Osteocyte (in vitro differentiated cells): ENCODE data around the gene TNPO2. TPM values are rescaled to one million over a fixed set of nuclear protein-coding genes. Genes with fewer than 3 reads are reported as not detected.
"Not testable (repeated sequence)": the region's sequence is repeated elsewhere in the genome, so short reads cannot be mapped to it uniquely, and the experiment has no call there.

Experiments
- DNase-seq: peaks from one replicate; pipeline ENCODE4 v3.0.0; 2021; ENCODE audit warnings: mixed read lengths; ENCODE audit not compliant: unreplicated experiment; ENCODE audit errors: extremely low spot score
- H3K27ac Mint-ChIP-seq: one replicate; pipeline ENCODE4 v1.8.0; 2021; ENCODE audit warnings: mild to moderate bottlenecking, mixed read lengths; ENCODE audit not compliant: unreplicated experiment
- H3K27me3 Mint-ChIP-seq: one replicate; pipeline ENCODE4 v1.8.0; 2021; ENCODE audit warnings: mixed read lengths; ENCODE audit not compliant: unreplicated experiment
- H3K36me3 Mint-ChIP-seq: one replicate; pipeline ENCODE4 v1.8.0; 2021; ENCODE audit warnings: mixed read lengths; ENCODE audit not compliant: unreplicated experiment
- H3K4me1 Mint-ChIP-seq: one replicate; pipeline ENCODE4 v1.8.0; 2021; ENCODE audit warnings: mixed read lengths; ENCODE audit not compliant: unreplicated experiment
- H3K4me3 Mint-ChIP-seq: one replicate; pipeline ENCODE4 v1.8.0; 2021; ENCODE audit warnings: mild to moderate bottlenecking, moderate library complexity, mixed read lengths; ENCODE audit not compliant: unreplicated experiment
- H3K9me3 Mint-ChIP-seq: one replicate; pipeline ENCODE4 v1.8.0; 2021; ENCODE audit warnings: mixed read lengths; ENCODE audit not compliant: unreplicated experiment
- CTCF ChIP-seq: fragments of 200-600 bp; sonication (generic); IDR thresholded peaks from 2 replicates; pipeline ENCODE4 v1.5.0; 2021; ENCODE audit warnings: antibody characterized with exemption, mild to moderate bottlenecking, moderate library complexity
- total RNA-seq: library from RNA; stranded (reverse); gene quantifications from 2 replicates; pipeline ENCODE4 v1.2.1, GENCODE V29; 2021

The TNPO2 gene
- total RNA-seq, 1 donor from 2014 or later: 93.3 TPM

- DNase-seq: no peak
- peaks cover 12% of the 10 kb centered on the region for H3K4me1 Mint-ChIP-seq
- peak overlapping the region; percentile 89 for H3K4me3 Mint-ChIP-seq
- no peak for TF ChIP-seq CTCF
- peaks cover 14% of the 10 kb centered on the region for H3K36me3 Mint-ChIP-seq
- H3K9me3 Mint-ChIP-seq: no peaks in the 10 kb centered on the region
- peak overlapping the region; percentile 34 for H3K27ac Mint-ChIP-seq
- no peaks in the 10 kb centered on the region for H3K27me3 Mint-ChIP-seq
Observed at GRCh38 chr19:12680034-12680433, 43.7 kb downstream of the TNPO2 start.

- Mint-ChIP-seq H3K36me3 (peaks cover 24% of the 10 kb centered on the region), H3K4me1 (peaks cover 12% of the 10 kb centered on the region)
- not testable (repeated sequence) for H3K27ac Mint-ChIP-seq, H3K27me3 Mint-ChIP-seq, H3K4me3 Mint-ChIP-seq, H3K9me3 Mint-ChIP-seq, DNase-seq
Observed at GRCh38 chr19:12678039-12678438, 45.7 kb downstream of the TNPO2 start.

- peaks cover 14% of the 10 kb centered on the region for H3K4me1 Mint-ChIP-seq
- H3K27me3 Mint-ChIP-seq: no peaks in the 10 kb centered on the region
- DNase-seq: no peak
- H3K36me3 Mint-ChIP-seq: peaks cover 28% of the 10 kb centered on the region
- H3K4me3 Mint-ChIP-seq: no peak overlapping the region
- no peak overlapping the region for H3K27ac Mint-ChIP-seq
- no peaks in the 10 kb centered on the region for H3K9me3 Mint-ChIP-seq
- TF ChIP-seq CTCF: no peak
Observed at GRCh38 chr19:12676928-12677327, 46.8 kb downstream of the TNPO2 start.

- H3K4me1 Mint-ChIP-seq: peaks cover 15% of the 10 kb centered on the region
- H3K4me3 Mint-ChIP-seq: no peak overlapping the region
- TF ChIP-seq CTCF: peak; percentile 78
- no peaks in the 10 kb centered on the region for H3K27me3 Mint-ChIP-seq
- no peaks in the 10 kb centered on the region for H3K9me3 Mint-ChIP-seq
- peak; percentile 94 for DNase-seq
- H3K36me3 Mint-ChIP-seq: peaks cover 30% of the 10 kb centered on the region
- peak overlapping the region; percentile 34 for H3K27ac Mint-ChIP-seq
Observed at GRCh38 chr19:12676384-12676792, 47.3 kb downstream of the TNPO2 start.

GRCh38 chr19:12675940-12676339 lies 47.8 kb downstream of the TNPO2 start:
- Mint-ChIP-seq H3K4me1 (peaks cover 12% of the 10 kb centered on the region), H3K27ac (no peak overlapping the region), H3K9me3 (no peaks in the 10 kb centered on the region), H3K4me3 (no peak overlapping the region), H3K36me3 (peaks cover 30% of the 10 kb centered on the region), H3K27me3 (no peaks in the 10 kb centered on the region)
- TF ChIP-seq CTCF: no peak
- no peak for DNase-seq

- no peak for TF ChIP-seq CTCF
- no peaks in the 10 kb centered on the region for H3K9me3 Mint-ChIP-seq
- no peaks in the 10 kb centered on the region for H3K27me3 Mint-ChIP-seq
- peaks cover 30% of the 10 kb centered on the region for H3K36me3 Mint-ChIP-seq
- H3K4me3 Mint-ChIP-seq: no peak overlapping the region
- H3K4me1 Mint-ChIP-seq: peaks cover 12% of the 10 kb centered on the region
- H3K27ac Mint-ChIP-seq: no peak overlapping the region
- no peak for DNase-seq
Observed at GRCh38 chr19:12675399-12675798, 48.3 kb downstream of the TNPO2 start.
